Motor neuron (in vitro differentiated cells): Measurements from ENCODE around the gene EPHA8. TPM values are rescaled to one million over a fixed set of nuclear protein-coding genes. Genes with fewer than 3 reads are reported as not detected.

Experiments used
- ATAC-seq, 8 experiments: fragments of 200-7000 bp; cut with Tn5 transposase; replicated peaks in 6 of 8; 2 replicates each; pipeline ENCODE4 v1.8.0; 2021; ENCODE audit warnings: mild to moderate bottlenecking in 8 of 8, moderate library complexity in 8 of 8
- H3K27ac ChIP-seq, 2 donors: fragments of 250-450 bp; sonication (Bioruptor Pico); 2 replicates each; pipeline ENCODE4 v1.9.0; 2021; ENCODE audit warnings: antibody characterized with exemption in 2 of 2, mild to moderate bottlenecking in 2 of 2, moderate library complexity in 1 of 2
- H3K4me1 ChIP-seq, 2 donors: fragments of 250-450 bp; sonication (Bioruptor Pico); replicated peaks in 1 of 2; 2 replicates each; pipeline ENCODE4 v1.6.1; 2021; ENCODE audit warnings: antibody characterized with exemption in 2 of 2, mild to moderate bottlenecking in 2 of 2, moderate library complexity in 1 of 2
- H3K4me3 ChIP-seq, 5 donors: fragments of 250-450 bp; sonication (Bioruptor Pico); 2 replicates each; pipeline ENCODE4 v1.9.0; 2021; ENCODE audit warnings: antibody characterized with exemption in 5 of 5, mild to moderate bottlenecking in 5 of 5, moderate library complexity in 4 of 5
- WGBS, 10 experiments: fragments of 450-650 bp; shearing (Covaris generic); methylation state at CpG; one replicate each; pipeline ENCODE4 v1.0.0; 2022; 5-methylcytosine and 5-hydroxymethylcytosine counted together
- in situ Hi-C, 9 experiments: fragments of 400-800 bp; cut with MboI; loops; one replicate each; pipeline ENCODE4 v1.15.0; 2021; ENCODE audit warnings: low sequenced_read_pairs in 9 of 9, low pct_unique_long_range_greater_than_20kb in 2 of 9; ENCODE audit not compliant: unreplicated experiment in 9 of 9
- total RNA-seq, 8 experiments: library from RNA; unstranded; fragments of 300-600 nt; gene quantifications; 2 replicates each; pipeline versions ENCODE4 v1.2.3 to v1.2.4, GENCODE V29; 2022

The EPHA8 gene
- total RNA-seq, 8 experiments from 2014 or later, result 0.28 to 15.0 (median 1.6) TPM; not detected in 1

DNA sequence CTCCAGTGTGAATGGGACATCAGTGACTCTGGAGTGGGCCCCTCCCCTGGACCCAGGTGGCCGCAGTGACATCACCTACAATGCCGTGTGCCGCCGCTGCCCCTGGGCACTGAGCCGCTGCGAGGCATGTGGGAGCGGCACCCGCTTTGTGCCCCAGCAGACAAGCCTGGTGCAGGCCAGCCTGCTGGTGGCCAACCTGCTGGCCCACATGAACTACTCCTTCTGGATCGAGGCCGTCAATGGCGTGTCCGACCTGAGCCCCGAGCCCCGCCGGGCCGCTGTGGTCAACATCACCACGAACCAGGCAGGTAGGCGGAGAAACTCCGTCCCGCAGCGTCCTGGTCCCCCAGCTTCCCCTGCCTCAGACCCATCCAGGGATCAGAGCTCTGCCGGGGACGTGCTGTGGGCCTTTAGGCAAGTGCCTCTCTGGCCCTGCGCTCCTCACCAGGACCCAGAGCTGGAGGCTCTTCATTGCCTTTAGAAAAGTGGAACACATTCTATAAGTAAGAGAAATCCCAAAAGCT is 25.7 kb downstream of the EPHA8 start:
- H3K27ac ChIP-seq, result no peak overlapping the region
- peaks cover 0 to 3% of the 10 kb centered on the region in 2 donors for H3K4me1 ChIP-seq
- ATAC-seq, result no peak
- 45 to 100% (median 85%) methylated on average over 2 to 19 of the region's 24 CpGs; no CpG with 5 or more reads in 5 of the 10 experiments for WGBS, 10 experiments
- no peak overlapping the region for H3K4me3 ChIP-seq
- in situ Hi-C loops, result no loop called here

DNA sequence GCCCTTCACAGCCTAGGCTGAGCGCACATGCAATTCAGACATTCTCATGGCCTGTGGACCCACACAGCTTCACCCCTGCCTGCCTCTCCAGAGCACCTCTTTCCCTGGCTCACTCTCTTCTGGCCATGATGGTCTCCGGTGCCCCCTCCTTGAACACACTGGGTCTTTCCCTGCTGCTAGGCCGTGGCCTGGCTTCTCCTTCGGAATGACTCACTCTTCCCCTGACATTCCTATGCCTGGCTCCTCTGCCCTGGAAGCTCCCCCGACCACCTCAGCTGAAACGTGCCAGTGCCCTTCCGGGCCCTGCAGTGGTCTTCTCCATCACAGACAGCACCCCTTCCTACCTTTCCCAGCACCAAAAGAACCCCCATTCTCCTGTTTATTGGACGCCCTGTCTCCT is 28.3 kb downstream of the EPHA8 start:
- in situ Hi-C loops, result no loop called here
- 20 to 83% (median 48%) methylated on average over 1 to 8 of the region's 8 CpGs; no CpG with 5 or more reads in 2 of the 10 experiments for WGBS, 10 experiments
- peak in 2 of 8 experiments; percentile 13 to 20 for ATAC-seq

DNA sequence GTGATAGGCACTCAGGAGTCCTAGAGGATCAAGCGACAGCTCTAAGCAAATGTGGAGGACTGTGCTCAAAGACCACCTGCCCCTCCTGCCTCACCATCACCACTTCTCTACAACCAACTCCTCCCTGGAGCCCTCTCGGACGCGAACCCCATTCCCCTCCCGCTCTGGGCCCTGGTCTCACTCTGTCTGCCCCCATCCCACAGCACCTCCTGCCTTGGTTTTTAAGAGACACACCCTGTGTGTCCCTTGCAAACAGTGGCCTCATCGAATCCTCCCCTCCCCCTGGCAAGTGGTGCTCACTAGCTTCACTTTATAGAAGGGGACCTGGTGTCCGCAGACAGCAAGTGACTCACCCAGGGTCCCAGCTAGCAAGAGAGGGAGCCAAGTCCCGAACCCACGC is 28.8 kb downstream of the EPHA8 start:
- ATAC-seq, result no peak
- 58 to 81% (median 78%) methylated on average over 1 to 8 of the region's 9 CpGs; no CpG with 5 or more reads in 5 of the 10 experiments for WGBS, 10 experiments
- no peak overlapping the region for H3K4me3 ChIP-seq
- in situ Hi-C loops, result no loop called here
- H3K4me1 ChIP-seq, result peaks cover 0 to 3% of the 10 kb centered on the region in 2 donors
- no peak overlapping the region for H3K27ac ChIP-seq

More for the DNA sequence above, 28.3 kb downstream of the EPHA8 start:
- no peak overlapping the region for H3K4me3 ChIP-seq
- H3K4me1 ChIP-seq, result peaks cover 0 to 3% of the 10 kb centered on the region in 2 donors
- H3K27ac ChIP-seq, result no peak overlapping the region

DNA sequence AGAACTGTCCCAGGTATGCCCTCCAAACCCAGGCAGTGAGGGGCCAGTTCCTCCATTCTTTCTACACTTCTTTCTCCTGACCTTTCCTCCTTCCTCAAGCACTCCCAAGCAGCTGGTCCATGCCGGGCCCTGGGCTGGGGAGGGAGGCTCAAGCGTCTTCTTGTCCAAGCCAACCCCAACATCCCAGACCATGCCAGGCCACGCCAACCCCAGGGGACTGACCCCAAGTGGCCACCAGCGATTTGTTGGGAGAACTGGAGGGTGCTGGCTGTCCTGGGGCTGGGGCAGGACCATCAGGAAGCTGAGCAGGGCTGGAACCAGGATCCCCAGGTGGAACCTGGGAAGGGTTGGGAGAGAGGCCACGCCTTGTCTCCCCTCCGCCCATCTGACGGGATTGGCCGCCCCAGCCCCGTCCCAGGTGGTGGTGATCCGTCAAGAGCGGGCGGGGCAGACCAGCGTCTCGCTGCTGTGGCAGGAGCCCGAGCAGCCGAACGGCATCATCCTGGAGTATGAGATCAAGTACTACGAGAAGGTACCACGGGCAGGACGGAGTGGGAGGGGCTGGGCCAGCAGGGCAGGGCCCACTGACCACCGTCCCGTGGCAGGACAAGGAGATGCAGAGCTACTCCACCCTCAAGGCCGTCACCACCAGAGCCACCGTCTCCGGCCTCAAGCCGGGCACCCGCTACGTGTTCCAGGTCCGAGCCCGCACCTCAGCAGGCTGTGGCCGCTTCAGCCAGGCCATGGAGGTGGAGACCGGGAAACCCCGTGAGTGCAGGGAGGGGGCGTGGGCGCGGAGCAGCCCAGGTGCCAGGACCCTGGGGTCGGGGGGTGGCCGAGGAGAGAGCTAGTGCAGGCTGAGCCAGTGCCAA is 29.9 kb downstream of the EPHA8 start:
- ATAC-seq, result peak in 5 of 8 experiments; percentile 22 to 62 (median 32)
- peaks cover 0 to 3% of the 10 kb centered on the region in 2 donors for H3K4me1 ChIP-seq
- 40 to 72% (median 55%) methylated on average over 2 to 22 of the region's 38 CpGs; no CpG with 5 or more reads in 5 of the 10 experiments for WGBS, 10 experiments
- H3K27ac ChIP-seq, result no peak overlapping the region
- in situ Hi-C loops, result no loop called here
- H3K4me3 ChIP-seq, result no peak overlapping the region

DNA sequence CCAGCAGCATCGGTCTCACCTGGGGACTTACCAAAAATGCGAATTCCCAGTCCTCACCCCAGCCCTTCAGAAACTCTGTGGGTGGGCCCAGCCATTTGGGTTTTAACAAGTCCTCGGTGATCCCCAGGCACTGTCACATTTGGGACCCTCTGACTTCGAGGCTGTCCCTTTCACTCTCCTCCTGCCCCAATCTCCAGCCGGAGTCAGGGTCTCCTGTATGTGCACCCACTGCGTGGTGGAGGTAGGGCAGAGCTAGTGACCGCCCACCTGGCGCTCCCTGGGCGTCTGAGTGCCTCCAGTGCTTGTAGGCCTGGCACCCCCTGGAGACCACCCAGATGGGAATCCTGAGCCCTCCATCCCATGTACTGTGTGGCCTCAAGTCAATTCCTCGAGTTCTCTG is 31.1 kb downstream of the EPHA8 start:
- no peak for ATAC-seq
- WGBS, 10 experiments, result 67 to 83% (median 79%) methylated on average over 1 to 8 of the region's 10 CpGs; no CpG with 5 or more reads in 4 of the 10 experiments
- in situ Hi-C loops, result no loop called here
- H3K4me1 ChIP-seq, result peaks cover 0 to 3% of the 10 kb centered on the region in 2 donors
- H3K27ac ChIP-seq, result no peak overlapping the region
- H3K4me3 ChIP-seq, result no peak overlapping the region

DNA sequence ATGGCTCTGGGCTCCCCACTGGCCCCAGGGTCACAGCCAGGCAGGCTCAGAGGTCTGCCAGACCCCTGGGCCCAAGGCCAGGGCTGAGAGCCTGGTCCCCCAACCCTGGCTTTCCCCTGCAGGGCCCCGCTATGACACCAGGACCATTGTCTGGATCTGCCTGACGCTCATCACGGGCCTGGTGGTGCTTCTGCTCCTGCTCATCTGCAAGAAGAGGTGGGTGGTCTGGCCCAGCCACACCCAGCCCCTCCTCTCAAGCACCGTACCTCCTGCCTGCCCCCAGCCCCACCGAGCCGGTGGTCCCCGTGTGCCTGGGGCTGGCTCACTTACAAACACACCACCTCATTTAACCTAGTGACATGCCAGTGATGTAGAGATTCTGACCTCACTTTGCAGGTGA is 31.8 kb downstream of the EPHA8 start:
- H3K4me3 ChIP-seq, result no peak overlapping the region
- WGBS, 10 experiments, result 30 to 79% methylated on average over 2 to 5 of the region's 7 CpGs; no CpG with 5 or more reads in 8 of the 10 experiments
- ATAC-seq, result no peak
- H3K4me1 ChIP-seq, result peaks cover 0 to 3% of the 10 kb centered on the region in 2 donors
- H3K27ac ChIP-seq, result no peak overlapping the region
- in situ Hi-C loops, result no loop called here

DNA sequence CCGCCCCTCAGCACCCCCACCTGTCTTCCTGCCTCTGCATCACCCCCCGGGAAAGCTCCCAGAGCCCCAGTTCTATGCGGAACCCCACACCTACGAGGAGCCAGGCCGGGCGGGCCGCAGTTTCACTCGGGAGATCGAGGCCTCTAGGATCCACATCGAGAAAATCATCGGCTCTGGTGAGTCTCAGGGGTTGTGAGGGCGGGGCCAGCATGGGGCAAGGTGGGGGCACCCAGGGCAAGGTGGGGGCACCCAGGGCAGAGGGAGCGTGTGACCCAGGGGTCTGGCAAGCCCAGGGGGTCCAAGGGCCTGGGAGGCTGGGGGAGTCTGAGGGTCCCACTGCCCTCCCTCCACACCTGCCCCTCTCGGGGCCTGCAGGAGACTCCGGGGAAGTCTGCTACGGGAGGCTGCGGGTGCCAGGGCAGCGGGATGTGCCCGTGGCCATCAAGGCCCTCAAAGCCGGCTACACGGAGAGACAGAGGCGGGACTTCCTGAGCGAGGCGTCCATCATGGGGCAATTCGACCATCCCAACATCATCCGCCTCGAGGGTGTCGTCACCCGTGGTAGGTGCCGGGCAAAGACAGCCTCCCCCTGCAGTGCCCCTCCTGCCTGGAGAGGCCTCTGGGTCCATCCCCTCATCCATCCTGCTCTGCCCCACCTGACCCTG is 34.1 kb downstream of the EPHA8 start:
- Histone ChIP-seq H3K27ac (no peak overlapping the region), H3K4me3 (no peak overlapping the region), H3K4me1 (peaks cover 0 to 3% of the 10 kb centered on the region in 2 donors)
- no peak for ATAC-seq
- 62% methylated on average over 6 of the region's 30 CpGs; no CpG with 5 or more reads in 9 of the 10 experiments for WGBS, 10 experiments
- in situ Hi-C loops, result no loop called here

DNA sequence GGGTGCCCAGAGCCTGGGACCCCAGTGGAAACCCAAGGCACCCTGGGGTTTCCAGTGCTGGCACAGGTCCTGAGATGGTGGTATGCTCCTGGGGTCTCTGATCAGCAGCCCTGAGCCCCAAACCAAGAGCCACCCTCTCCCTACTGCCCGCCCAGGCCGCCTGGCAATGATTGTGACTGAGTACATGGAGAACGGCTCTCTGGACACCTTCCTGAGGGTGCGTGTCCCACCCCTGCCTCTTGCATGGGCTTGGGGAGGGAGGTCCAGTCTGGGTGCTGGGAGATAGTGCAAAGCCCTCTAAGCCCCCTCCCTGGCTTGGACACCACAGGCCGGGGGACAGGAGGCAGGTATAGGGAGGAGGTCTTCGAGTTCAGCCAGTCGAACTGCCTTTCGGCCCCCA is 34.7 kb downstream of the EPHA8 start:
- ATAC-seq, result no peak
- Histone ChIP-seq H3K4me3 (no peak overlapping the region), H3K4me1 (peaks cover 0 to 3% of the 10 kb centered on the region in 2 donors), H3K27ac (no peak overlapping the region)
- WGBS, 10 experiments, result 60 to 80% (median 67%) methylated on average over 1 to 5 of the region's 8 CpGs; no CpG with 5 or more reads in 6 of the 10 experiments
- in situ Hi-C loops, result no loop called here

DNA sequence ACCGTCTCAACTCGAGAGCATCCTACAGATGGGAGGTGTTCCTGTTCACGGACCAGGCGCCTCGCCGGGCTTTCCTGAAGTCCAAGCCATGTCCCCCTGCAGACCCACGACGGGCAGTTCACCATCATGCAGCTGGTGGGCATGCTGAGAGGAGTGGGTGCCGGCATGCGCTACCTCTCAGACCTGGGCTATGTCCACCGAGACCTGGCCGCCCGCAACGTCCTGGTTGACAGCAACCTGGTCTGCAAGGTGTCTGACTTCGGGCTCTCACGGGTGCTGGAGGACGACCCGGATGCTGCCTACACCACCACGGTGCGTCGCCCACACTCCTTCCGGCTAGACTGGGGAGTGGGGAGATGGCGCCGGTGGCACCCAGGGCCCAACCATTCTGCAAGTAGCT is 35.4 kb downstream of the EPHA8 start:
- WGBS, 10 experiments, result 41 to 87% (median 68%) methylated on average over 4 to 18 of the region's 24 CpGs; no CpG with 5 or more reads in 4 of the 10 experiments
- in situ Hi-C loops, result no loop called here
- Histone ChIP-seq H3K27ac (no peak overlapping the region), H3K4me3 (no peak overlapping the region), H3K4me1 (no peaks in the 10 kb centered on the region)
- ATAC-seq, result no peak

DNA sequence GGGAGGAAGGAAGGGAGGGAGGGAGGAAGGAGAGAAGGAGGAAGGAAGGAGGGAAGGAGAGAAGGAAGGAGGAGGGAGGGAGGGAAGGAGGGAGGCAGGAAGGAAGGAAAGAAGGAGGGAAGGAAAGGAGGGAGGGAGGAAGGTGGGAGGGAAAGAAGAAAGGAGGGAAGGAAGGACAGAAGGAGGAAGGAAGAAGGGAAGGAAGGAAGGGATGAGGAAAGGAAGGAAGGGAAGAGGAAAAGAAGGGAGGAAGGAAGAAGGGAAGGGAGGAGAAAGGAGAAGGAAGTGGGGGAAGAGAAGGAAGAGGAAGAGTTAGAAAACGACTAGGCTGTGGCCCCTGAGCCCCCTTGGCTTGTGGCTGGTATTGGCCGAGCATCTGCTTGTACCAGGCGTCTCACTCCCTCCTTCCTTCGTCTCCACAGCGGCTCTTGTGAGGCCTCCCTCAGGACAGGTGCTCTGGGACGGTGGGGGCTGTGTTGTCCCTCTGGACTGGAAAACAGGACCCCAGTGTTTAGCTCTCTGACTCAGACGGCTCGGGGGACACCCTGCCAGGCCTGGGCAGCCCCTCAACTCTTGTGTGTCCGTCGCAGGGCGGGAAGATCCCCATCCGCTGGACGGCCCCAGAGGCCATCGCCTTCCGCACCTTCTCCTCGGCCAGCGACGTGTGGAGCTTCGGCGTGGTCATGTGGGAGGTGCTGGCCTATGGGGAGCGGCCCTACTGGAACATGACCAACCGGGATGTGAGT is 37.0 kb downstream of the EPHA8 start:
- WGBS, 10 experiments, result 17 to 65% (median 32%) methylated on average over 2 to 10 of the region's 22 CpGs; no CpG with 5 or more reads in 2 of the 10 experiments
- in situ Hi-C loops, result no loop called here
- no peak for ATAC-seq

DNA sequence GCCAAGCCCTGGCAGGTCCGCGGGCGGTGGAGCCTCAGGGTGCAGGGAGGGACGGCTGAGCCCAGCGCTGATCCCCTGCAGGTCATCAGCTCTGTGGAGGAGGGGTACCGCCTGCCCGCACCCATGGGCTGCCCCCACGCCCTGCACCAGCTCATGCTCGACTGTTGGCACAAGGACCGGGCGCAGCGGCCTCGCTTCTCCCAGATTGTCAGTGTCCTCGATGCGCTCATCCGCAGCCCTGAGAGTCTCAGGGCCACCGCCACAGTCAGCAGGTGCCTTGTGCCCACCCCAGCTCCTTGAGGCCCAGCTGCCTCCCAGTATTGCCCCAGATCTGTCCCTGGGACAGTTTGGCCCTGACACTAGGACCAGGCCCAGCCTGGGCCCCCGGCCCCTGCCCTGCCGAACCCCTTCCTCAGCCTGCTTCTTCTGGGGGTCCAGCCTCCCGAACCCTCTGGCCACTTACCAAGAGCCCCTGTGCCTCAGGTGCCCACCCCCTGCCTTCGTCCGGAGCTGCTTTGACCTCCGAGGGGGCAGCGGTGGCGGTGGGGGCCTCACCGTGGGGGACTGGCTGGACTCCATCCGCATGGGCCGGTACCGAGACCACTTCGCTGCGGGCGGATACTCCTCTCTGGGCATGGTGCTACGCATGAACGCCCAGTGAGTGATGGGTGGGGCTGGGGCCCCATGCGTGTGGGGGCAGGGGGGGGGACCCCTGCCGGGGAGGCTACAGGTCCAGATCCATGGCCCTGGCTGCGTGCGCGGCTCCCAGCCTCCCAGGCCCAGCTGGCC is 37.7 kb downstream of the EPHA8 start:
- WGBS, 10 experiments, result 82 to 92% (median 87%) methylated on average over 4 to 9 of the region's 39 CpGs; no CpG with 5 or more reads in 6 of the 10 experiments
- in situ Hi-C loops, result no loop called here
- no peak overlapping the region for H3K27ac ChIP-seq
- no peak overlapping the region for H3K4me3 ChIP-seq
- ATAC-seq, result peak in 3 of 8 experiments; percentile 10 to 26 (median 15)
- H3K4me1 ChIP-seq, result no peaks in the 10 kb centered on the region

More for the DNA sequence above, 37.0 kb downstream of the EPHA8 start:
- H3K4me1 ChIP-seq, result no peaks in the 10 kb centered on the region
- no peak overlapping the region for H3K27ac ChIP-seq
- H3K4me3 ChIP-seq, result no peak overlapping the region

DNA sequence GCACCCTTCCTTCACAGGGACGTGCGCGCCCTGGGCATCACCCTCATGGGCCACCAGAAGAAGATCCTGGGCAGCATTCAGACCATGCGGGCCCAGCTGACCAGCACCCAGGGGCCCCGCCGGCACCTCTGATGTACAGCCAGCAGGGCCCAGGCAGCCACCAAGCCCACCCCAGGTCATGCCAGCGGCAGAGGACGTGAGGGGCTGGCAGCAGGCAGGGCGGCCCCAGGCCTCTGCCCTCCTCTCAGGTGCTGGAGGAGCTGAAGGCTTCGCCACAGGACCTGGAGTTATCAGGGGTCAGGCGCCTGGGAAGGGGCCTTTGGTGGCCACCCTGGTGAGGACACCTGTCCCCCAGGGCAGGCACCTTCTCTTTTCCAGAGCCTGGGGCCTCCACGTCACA is 38.3 kb downstream of the EPHA8 start:
- in situ Hi-C loops, result no loop called here
- ATAC-seq, result peak in 3 of 8 experiments; percentile 10 to 27 (median 15)
- WGBS, 10 experiments, result 40 to 100% (median 90%) methylated on average over 1 to 2 of the region's 12 CpGs; no CpG with 5 or more reads in 7 of the 10 experiments

More for the DNA sequence above, 38.3 kb downstream of the EPHA8 start:
- Histone ChIP-seq H3K4me1 (no peaks in the 10 kb centered on the region), H3K4me3 (no peak overlapping the region), H3K27ac (no peak overlapping the region)
